Mesodermal cell (in vitro differentiated cells): Measurements from ENCODE around the gene POLR2J.
"Not testable (repeated sequence)": the region's sequence is repeated elsewhere in the genome, so short reads cannot be mapped to it uniquely, and the experiment has no call there.

Experiments
- H3K27ac ChIP-seq: 2 replicates; pipeline ENCODE4 v1.7.0; 2013; ENCODE audit warnings: mild to moderate bottlenecking, low read depth, low read length, moderate library complexity; ENCODE audit not compliant: severe bottlenecking
- H3K36me3 ChIP-seq: 2 replicates; pipeline ENCODE4 v1.7.1; 2013; ENCODE audit warnings: mild to moderate bottlenecking, low read length, moderate library complexity; ENCODE audit not compliant: control insufficient read depth, insufficient read depth
- H3K4me1 ChIP-seq: one replicate; pipeline ENCODE4 v1.7.1; 2013; ENCODE audit warnings: mild to moderate bottlenecking, low read length; ENCODE audit not compliant: insufficient read depth, control insufficient read depth, poor library complexity, severe bottlenecking
- H3K4me3 ChIP-seq: 2 replicates; pipeline ENCODE4 v1.7.0; 2013; ENCODE audit warnings: low read length, control low read depth, mild to moderate bottlenecking; ENCODE audit not compliant: insufficient read depth, poor library complexity, severe bottlenecking; ENCODE audit errors: extremely low read depth
- H3K9me3 ChIP-seq: 2 replicates; pipeline ENCODE4 v1.7.1; 2013; ENCODE audit warnings: mild to moderate bottlenecking, low read length, moderate library complexity; ENCODE audit not compliant: control insufficient read depth
- WGBS, 2 experiments: methylation state at CpG; one replicate each; pipeline ENCODE4 v1.1.5; 2013; ENCODE audit warnings: missing lambda C conversion rate in 2 of 2; ENCODE audit not compliant: insufficient coverage in 2 of 2; 5-methylcytosine and 5-hydroxymethylcytosine counted together

The POLR2J gene

DNA sequence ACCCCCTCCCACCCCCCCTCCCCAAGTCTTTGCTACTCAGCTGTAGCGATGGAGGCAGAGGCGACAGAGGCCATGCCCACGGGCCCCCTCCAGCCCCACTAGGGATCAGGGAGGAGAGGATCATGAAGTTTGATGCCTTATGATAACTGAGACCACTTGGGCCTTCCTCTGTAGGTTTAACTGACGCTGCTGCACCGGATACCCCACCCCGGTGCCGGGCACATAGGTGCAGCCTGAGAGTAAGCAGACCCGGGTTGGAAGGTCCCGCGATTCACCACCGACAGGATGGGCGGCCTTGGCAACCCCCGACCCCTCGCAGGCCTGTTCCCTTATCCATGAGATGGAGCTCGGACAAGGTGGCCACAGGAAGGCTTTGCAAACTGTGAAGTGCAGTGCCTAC is 15.3 kb upstream of the POLR2J start:
- not testable (repeated sequence) for H3K4me1 ChIP-seq, H3K4me3 ChIP-seq, H3K36me3 ChIP-seq, H3K27ac ChIP-seq, H3K9me3 ChIP-seq
- no CpG with 5 or more reads among the region's 15 CpGs for WGBS, 2 experiments

DNA sequence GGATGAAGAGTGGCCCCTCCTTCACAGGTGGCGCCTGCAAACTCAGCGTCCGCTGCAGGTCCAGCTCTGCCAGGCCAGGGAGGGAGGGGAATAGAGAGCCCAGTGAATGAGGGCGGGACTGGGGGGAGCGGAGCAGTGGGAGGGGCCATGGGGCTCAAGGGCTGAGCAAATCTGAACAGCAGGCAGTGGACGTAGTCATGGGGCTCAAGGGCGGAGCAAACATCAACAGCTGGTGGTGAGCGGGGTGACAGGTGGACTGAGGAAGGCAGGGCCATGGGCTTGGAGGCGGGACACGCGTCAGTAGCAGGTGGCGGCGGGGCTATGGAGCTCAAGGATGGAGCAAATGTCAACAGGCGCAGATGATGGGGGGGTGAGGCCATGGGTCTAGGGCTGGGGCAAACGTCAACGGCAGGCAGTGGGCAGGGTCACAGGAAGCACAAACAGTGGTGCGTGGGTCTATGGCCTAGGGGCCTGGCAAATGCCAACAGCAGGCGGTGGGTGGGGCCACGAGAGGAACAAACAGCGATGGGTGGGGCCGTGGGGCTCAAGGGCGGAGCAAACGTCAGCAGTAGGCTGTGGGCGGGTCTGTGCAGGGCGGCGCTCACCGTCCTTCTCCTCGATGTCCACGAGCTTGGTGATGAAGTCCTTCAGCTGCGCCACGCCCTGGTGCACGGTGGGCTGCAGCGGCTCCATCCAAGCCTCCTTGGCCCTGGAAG is 14.7 kb upstream of the POLR2J start:
- H3K36me3 ChIP-seq, H3K27ac ChIP-seq, H3K9me3 ChIP-seq, H3K4me1 ChIP-seq, H3K4me3 ChIP-seq: not testable (repeated sequence)
- no CpG with 5 or more reads among the region's 33 CpGs for WGBS, 2 experiments

DNA sequence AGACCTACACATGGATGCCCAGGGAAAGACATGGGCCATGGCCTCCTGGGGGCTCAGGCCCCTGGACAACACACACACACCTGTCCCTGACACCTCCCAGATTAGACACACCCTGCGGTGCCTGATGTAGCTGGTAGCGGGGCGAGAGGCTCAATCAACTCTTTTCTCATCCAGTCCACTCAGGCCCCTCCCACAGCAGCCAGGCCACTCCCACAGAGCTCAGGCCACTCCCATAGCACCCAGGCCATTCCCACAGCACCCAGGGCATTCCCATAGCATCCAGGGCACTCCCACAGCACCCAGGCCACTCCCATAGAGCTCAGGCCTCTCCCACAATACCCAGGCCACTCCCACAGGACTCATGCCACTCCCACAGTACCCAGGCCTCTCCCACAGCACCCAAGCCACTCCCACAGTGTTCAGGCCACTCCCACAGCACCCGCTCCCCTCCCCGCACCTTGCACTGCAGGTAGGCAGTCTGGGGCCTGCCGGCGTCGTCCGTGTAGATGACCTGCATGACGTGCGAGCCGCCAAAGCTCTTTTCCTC is 11.9 kb upstream of the POLR2J start:
- not testable (repeated sequence) for H3K4me1 ChIP-seq, H3K9me3 ChIP-seq, H3K4me3 ChIP-seq, H3K27ac ChIP-seq, H3K36me3 ChIP-seq
- WGBS, 2 experiments: no CpG with 5 or more reads among the region's 12 CpGs

DNA sequence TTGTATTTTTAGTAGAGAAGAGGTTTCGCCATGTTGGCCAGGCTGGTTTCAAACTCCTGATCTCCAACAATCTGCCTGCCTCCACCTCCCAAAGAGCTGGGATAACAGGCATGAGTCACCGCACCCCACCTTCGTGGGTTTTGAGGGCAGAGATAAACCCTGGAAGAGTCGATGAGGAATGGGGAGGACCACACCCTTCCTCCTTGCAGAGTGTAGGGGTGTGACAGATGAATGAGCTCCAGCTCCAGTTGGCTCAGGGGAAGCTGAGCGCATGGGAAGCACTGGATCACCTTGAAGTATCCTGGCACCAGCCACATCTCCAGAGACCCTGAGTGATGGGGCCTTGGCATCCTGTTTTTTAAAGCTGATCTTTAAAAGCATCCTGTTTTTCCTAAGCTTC is 5.6 kb upstream of the POLR2J start:
- not testable (repeated sequence) for H3K36me3 ChIP-seq, H3K9me3 ChIP-seq, H3K4me3 ChIP-seq, H3K4me1 ChIP-seq, H3K27ac ChIP-seq
- no CpG with 5 or more reads among the region's 5 CpGs for WGBS, 2 experiments

DNA sequence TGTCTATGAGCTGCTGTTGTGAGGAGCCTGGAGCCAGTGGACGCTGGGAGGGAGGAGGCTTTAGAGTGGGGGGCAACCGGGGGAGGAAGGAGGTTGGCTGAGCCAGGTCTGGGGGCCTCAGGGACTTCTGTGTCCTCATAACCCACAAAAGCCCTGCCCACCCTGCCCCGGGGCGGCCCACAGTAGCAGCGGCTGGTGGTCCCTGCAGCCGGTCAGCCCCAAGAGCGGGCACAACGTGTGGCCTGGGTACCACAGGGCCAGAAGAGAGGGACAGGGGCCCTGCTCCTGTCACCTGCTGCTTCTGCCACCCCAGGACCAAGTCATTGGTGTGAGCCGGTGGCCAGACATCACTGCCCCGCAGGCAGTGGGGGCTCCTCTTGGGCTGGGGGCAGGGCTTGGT is 3.2 kb upstream of the POLR2J start:
- H3K4me3 ChIP-seq, H3K9me3 ChIP-seq, H3K27ac ChIP-seq, H3K36me3 ChIP-seq, H3K4me1 ChIP-seq: not testable (repeated sequence)
- WGBS, 2 experiments: no CpG with 5 or more reads among the region's 10 CpGs

DNA sequence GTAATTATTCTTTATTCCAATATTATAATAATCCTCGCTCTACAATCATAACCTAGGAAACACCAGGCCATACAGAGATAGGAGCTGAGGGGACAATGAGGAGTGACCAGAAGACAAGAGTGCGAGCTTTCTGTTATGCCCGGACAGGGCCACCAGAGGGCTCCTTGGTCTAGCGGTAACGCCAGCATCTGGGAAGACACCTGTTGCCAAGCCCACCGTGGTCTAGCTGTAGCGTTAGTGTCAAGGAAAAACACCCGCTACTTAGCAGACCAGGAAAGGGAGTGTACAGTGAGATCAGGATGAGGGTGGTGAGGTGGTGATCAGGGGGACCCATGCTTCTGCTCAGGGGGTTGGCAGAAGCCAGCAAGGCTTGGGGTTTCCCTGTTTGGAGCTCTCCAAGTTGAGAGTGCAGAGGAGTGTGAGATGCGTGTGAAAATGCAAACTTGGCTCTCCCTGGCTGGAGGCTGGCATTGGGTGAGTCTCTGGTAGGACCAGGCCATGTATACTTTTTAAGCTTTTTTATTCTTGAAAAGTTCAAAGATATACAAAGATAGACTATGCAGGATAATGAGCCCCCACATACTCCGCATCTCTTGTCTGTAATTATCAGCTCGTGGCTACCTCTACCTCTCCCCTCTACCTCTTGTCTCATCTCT is 1.4 kb upstream of the POLR2J start:
- not testable (repeated sequence) for H3K4me3 ChIP-seq, H3K27ac ChIP-seq, H3K9me3 ChIP-seq, H3K36me3 ChIP-seq, H3K4me1 ChIP-seq
- no CpG with 5 or more reads among the region's 11 CpGs for WGBS, 2 experiments

DNA sequence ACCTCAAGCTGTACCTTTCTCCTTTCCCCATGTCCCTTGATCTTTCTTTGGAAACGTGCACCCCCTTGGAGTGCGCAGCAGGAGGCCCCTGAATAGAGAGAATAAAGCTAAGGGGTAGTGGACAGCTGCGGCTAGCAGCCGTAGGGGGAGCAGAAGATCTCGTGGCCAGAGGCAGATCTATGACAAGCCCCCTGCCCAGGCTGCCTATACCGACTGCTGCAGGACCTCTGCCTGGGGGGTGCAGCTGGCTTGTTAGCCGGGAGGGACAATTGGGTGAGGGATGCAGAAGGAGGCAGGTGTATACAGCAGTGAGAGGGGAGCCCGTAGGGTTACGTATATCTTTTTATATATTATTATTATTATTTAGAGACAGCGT is 475 bp upstream of the POLR2J start:
- whole genome bisulfite sequencing, 2 experiments: no CpG with 5 or more reads among the region's 10 CpGs
- not testable (repeated sequence) for H3K36me3 ChIP-seq, H3K9me3 ChIP-seq, H3K27ac ChIP-seq, H3K4me1 ChIP-seq, H3K4me3 ChIP-seq

DNA sequence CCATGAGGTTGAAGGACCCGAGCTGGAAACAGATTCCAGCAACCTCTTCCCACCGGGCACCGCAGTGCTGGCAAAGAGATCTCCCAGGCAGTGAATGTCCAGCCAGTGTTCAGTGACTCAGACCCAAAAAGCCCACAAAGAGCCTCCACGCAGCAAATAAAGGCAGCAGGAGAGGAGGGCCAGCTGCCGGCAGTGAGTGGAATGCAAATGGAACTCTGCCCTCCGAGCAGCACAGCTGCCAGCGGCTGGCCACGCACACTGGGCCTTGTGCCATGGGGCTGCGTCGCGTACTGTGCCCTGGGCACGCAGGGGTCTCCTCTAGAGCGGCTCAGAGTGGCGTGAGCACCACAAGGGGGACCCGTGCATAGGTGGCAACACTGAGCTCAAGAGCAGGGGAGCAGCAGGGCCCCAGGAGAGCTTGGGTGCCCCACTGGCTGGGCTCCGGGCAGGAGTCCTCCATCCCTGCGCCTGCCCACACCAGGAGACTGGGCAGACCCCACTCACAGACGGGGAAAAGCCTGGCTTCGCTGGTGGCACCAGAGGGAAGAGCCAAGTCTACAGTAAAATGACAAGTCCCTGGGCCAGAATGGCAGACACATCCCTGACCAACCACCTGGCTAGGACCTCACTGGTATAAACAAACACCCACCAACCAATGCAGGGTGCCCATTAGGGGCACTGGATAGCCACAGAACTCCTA is 3.8 kb downstream of the POLR2J start:
- 100% methylated on average over 2 of the region's 19 CpGs; no CpG with 5 or more reads in 1 of the 2 experiments for WGBS, 2 experiments
- not testable (repeated sequence) for H3K4me3 ChIP-seq, H3K4me1 ChIP-seq, H3K9me3 ChIP-seq, H3K27ac ChIP-seq
- H3K36me3 ChIP-seq: peaks cover 22% of the 10 kb centered on the region

DNA sequence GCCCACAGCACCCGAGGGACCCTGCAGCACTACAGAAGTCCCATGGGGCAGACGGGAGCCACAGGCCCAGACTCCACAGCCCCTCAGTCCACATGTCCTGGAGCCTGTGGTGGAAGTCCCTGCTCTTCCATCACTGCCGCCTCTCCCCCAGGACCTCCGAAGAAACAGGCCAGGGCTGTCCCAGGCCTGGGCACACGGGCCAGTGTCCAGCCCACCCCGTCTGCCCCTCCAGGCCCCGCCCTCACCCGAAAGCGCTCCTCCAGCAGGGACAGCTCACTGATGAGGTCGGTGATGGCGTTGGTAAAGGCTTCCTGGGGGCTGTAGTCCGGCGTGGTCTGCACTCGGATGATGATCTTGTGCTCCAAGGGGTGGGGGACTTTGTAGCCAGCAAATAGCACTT is 4.6 kb downstream of the POLR2J start:
- H3K9me3 ChIP-seq, H3K4me1 ChIP-seq, H3K4me3 ChIP-seq, H3K27ac ChIP-seq: not testable (repeated sequence)
- no CpG with 5 or more reads among the region's 14 CpGs for WGBS, 2 experiments
- H3K36me3 ChIP-seq: peaks cover 25% of the 10 kb centered on the region

DNA sequence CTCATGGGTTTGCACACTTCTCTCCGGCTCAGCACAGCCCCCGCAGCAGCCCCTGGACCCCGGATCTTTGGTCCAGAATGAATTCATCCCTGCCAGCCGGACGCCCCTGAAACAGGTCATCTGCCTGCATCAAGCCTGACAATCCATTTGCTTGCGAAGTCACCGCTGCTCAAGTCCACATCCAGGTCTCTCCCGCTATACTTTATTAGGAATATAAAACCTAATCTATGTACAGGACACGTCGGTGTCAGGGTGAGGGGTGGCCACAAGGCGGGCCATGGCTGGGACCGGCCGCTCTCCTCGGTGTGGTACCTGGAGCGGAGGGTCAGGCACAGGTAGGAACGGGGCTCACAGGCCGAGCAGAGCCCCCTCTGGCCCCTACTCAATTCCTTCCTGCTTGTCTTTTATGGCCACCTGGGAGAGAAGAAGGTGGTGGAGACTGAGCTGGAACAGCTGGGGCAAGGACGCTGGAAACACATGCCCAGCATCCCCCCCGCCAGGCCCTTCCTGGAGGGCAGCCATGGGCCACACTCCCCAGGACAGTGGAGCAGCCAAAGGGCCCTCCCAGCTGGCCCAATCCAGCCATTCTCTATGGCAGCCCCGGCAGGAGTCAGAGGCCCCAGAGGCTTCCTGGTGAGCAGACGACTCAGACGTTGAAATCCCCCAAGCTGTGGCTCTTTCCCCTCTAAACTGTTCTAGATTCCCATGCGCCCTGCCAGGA is 5.3 kb downstream of the POLR2J start:
- Histone ChIP-seq H3K36me3 (peaks cover 25% of the 10 kb centered on the region), H3K9me3 (no peaks in the 10 kb centered on the region), H3K4me3 (no peak overlapping the region), H3K4me1 (no peaks in the 10 kb centered on the region), H3K27ac (no peak overlapping the region)
- 96 to 98% methylated on average over 9 to 18 of the region's 23 CpGs for WGBS, 2 experiments
